GM13976 (cell line): Measurements from ENCODE around the gene PLXND1.

ENCODE experiments used
- DNase-seq: peaks from one replicate; pipeline ENCODE4 v3.0.0; 2012; ENCODE audit warnings: low spot score
- in situ Hi-C: fragments of 300-500 bp; cut with MboI; formaldehyde crosslinking; loops from one replicate; pipeline ENCODE4 v1.12.0; 2022; ENCODE audit warnings: low sequenced_read_pairs, mixed read lengths, inconsistent platforms; ENCODE audit not compliant: unreplicated experiment
- TF ChIP-seq, protein P1 (sequence below): IDR thresholded peaks from 2 replicates; pipeline ENCODE4 v1.5.1; 2012; ENCODE audit warnings: borderline replicate concordance, mild to moderate bottlenecking; ENCODE audit not compliant: insufficient read depth; ENCODE audit errors: extremely low read depth, missing control alignments, control extremely low read depth

The PLXND1 gene

DNA sequence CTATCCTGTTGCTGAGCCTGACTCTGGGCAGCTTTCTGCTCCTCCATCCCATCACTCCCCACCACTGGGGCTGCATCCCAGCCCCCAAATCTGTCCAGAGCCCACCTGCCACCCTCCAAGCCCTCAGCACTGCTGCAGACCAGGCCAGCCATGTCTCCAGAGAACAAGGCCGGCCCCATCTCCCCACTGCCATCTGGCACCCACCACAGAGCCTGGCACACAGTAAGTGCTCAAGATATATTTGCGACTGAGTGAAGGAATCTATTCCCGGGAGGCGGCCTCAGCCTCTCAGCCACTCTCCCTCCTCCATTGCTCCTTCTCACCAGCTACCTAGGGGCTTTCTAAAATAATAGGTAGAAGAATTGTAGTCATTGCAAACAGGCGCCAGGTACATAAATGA lies 4.8 kb downstream of the PLXND1 start:
- TF ChIP-seq, protein P1, sequence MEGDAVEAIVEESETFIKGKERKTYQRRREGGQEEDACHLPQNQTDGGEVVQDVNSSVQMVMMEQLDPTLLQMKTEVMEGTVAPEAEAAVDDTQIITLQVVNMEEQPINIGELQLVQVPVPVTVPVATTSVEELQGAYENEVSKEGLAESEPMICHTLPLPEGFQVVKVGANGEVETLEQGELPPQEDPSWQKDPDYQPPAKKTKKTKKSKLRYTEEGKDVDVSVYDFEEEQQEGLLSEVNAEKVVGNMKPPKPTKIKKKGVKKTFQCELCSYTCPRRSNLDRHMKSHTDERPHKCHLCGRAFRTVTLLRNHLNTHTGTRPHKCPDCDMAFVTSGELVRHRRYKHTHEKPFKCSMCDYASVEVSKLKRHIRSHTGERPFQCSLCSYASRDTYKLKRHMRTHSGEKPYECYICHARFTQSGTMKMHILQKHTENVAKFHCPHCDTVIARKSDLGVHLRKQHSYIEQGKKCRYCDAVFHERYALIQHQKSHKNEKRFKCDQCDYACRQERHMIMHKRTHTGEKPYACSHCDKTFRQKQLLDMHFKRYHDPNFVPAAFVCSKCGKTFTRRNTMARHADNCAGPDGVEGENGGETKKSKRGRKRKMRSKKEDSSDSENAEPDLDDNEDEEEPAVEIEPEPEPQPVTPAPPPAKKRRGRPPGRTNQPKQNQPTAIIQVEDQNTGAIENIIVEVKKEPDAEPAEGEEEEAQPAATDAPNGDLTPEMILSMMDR = no peak
- DNase-seq = no peak
- in situ Hi-C loops = no loop called here

DNA sequence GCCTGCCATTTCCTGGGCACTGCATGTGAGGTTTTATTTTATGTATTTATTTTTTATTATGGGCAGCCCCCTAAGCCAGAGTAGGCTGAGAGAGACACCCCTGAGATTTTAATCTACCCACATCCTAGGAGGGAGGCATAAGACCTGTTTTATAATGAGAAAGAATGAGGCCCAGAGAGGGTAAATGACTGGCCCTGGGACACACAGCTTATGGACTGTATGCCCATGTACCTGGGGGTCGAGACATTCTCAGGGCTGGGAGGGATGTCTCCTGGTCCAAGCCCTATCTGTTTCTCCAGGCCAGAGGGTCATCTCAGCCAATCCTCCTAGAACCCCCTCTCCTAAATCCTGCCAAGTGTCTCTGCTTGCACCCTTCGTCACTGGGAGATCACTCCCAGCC lies 6.1 kb downstream of the PLXND1 start:
- in situ Hi-C loops = no loop called here
- DNase-seq = no peak
- TF ChIP-seq, protein P1 = no peak

DNA sequence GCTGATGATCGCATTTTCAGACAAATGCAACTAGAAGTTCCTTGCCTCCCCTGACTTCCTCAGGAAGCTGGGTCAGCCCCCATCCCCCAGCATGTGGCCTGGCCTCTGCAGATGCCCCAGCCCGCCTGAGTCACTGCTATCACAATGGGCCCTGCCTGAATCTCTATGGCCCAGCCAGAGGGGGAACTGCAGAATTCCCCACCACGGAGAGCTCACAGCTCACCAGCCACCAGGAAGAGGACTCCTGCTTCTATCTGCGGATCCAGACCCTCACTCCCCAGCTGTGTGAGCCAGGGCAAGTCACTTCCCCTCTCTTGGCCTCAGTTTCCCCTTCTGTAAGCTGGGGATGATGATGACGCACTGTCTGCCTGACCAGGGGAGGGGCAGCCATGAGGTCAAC lies 6.9 kb downstream of the PLXND1 start:
- no peak for DNase-seq
- TF ChIP-seq, protein P1 = no peak
- in situ Hi-C loops = no loop called here

DNA sequence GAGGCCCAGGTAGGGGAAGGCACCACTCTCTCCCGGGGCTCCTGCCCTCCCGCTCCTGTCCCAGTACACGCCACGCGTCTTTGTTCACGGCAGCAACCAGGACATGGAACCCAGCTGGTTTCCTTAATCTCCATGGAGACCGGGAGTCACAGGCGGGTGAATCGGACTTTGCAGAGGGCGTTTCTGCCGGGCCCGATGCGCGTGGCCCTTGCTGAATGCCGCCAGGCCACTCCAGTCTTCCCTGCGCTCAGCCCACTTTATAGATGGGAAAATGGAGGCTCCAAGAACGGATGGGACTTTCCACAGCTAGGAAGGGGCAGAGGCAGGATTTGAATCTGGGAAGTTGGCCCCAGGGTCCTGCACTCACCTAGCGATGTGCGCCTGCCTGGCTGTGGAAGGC lies 7.4 kb downstream of the PLXND1 start:
- in situ Hi-C loops = no loop called here
- DNase-seq = no peak
- TF ChIP-seq, protein P1 = no peak

DNA sequence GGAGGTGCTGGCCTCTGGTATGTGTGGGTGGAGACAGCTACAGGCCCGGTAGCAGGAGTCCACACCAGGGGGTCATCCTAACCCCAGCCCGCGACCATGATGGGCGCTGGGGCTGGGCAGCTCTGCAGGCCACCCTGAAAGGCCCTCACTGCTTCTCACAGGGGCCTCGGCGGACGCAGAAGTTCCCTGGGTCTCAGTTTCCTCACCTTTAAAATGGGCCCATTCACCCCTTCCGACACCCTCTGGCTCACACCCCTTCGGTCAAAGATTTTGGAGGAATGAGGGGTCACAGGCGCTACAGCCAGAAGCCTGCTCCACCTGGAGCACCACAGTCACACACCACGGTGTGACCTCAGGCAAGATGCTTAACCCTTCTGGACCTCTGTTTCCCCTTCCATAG lies 8.0 kb downstream of the PLXND1 start:
- DNase-seq = no peak
- in situ Hi-C loops = no loop called here
- TF ChIP-seq, protein P1 = no peak

DNA sequence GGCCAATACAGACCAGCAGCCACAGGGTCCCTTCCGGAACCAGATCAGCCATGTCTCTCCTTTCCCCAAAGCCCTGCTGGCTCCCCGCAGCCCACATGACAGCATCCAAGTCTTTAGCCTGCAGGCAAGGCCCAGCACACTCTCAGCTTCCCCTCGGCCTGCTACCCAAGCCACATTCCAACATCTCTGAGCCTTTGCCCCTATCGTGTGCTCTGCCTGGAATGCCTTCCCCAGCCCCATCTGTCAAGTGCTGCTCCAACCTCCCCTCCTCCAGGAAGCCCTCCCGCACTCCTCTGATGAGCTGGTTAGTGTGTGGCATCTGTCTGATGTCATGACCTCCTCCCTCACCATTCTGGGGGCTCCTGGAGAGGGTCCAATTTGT lies 8.5 kb downstream of the PLXND1 start:
- TF ChIP-seq, protein P1 = no peak
- no peak for DNase-seq
- in situ Hi-C loops = no loop called here
